T-helper 1 cell treated with Interleukin-12 subunit alpha and Interleukin-12 subunit beta and Interleukin-4 antibody, amounts not matched to agents 30 ng/mL and 1 ng/mL, for 36 hours (primary cell): Measurements from ENCODE around the gene OSER1. TPM values are rescaled to one million over a fixed set of nuclear protein-coding genes. Genes with fewer than 3 reads are reported as not detected.

Experiments used
- total RNA-seq: library from RNA; stranded (reverse); gene quantifications from 2 replicates; pipeline ENCODE4 v1.2.3, GENCODE V29; 2022

Gene OSER1
- total RNA-seq, 1 donor from 2014 or later, result 26.0 TPM

Other genes with a start within 250 kb of the OSER1 start
- gene JPH2, start 23.6 kb downstream of the OSER1 start, total RNA-seq, result not detected in 2 replicates
- not detected in 2 replicates for gene GDAP1L1, start 36.5 kb upstream of the OSER1 start, total RNA-seq
- gene FITM2, start 100.4 kb upstream of the OSER1 start, total RNA-seq, result 3.1 and 3.3 TPM in 2 replicates
- gene R3HDML, start 126.3 kb upstream of the OSER1 start, total RNA-seq, result not detected in 2 replicates
- gene HNF4A, start 144.9 kb upstream of the OSER1 start, total RNA-seq, result not detected in 2 replicates